Upper lobe of left lung (tissue), 6 donors: ENCODE results near the gene STOML3. TPM values are rescaled to one million over a fixed set of nuclear protein-coding genes. Genes with fewer than 3 reads are reported as not detected.

Experiments used
- ATAC-seq, 2 donors: fragments of 200-7000 bp; cut with Tn5 transposase; one replicate each; pipeline ENCODE4 v1.9.1; 2022; ENCODE audit warnings: mild to moderate bottlenecking in 2 of 2, moderate library complexity in 2 of 2; ENCODE audit not compliant: low FRiP score in 2 of 2
- DNase-seq, 2 donors: peaks; one replicate each; pipeline ENCODE4 v3.0.0-alpha.2; 2019 to 2020
- H3K27ac ChIP-seq, 4 donors: fragments of 200-600 bp; sonication (generic); one replicate each; pipeline ENCODE4 v1.5.1; 2016 to 2019
- H3K27me3 ChIP-seq, 4 donors: fragments of 200-600 bp; sonication (generic); one replicate each; pipeline ENCODE4 v1.5.1; 2017 to 2019
- H3K36me3 ChIP-seq, 4 donors: fragments of 200-600 bp; sonication (generic); one replicate each; pipeline ENCODE4 v1.5.1; 2016 to 2019
- H3K4me1 ChIP-seq, 4 donors: fragments of 200-600 bp; sonication (generic); one replicate each; pipeline ENCODE4 v1.5.1; 2018 to 2019
- H3K4me3 ChIP-seq, 4 donors: fragments of 200-600 bp; sonication (generic); one replicate each; pipeline ENCODE4 v1.5.1; 2017 to 2019; ENCODE audit warnings: mild to moderate bottlenecking in 2 of 4, moderate library complexity in 1 of 4
- H3K9me3 ChIP-seq, 4 donors: fragments of 200-600 bp; sonication (generic); one replicate each; pipeline ENCODE4 v1.5.1; 2018 to 2019
- CTCF ChIP-seq, 6 experiments: fragments of 450-650 bp in 4 of 6; fragments of 200-600 bp in 2 of 6; sonication (generic) in 2 of 6; IDR thresholded peaks; one replicate each; pipeline ENCODE4 v1.5.1; 2016 to 2019; ENCODE audit warnings: antibody characterized with exemption in 6 of 6
- EP300 ChIP-seq, 4 donors: sonication (generic); formaldehyde crosslinking; IDR thresholded peaks; one replicate each; pipeline ENCODE4 v1.5.1; 2017; ENCODE audit warnings: antibody characterized with exemption in 4 of 4, control low read depth in 2 of 4
- POLR2A ChIP-seq, 4 donors: fragments of 450-650 bp; IDR thresholded peaks; one replicate each; pipeline ENCODE4 v1.5.1; 2016 to 2017; ENCODE audit warnings: antibody characterized with exemption in 4 of 4, mild to moderate bottlenecking in 2 of 4
- POLR2AphosphoS5 ChIP-seq, 2 donors: sonication (generic); formaldehyde crosslinking; IDR thresholded peaks; one replicate each; pipeline ENCODE4 v1.5.1; 2017; ENCODE audit warnings: antibody characterized with exemption in 2 of 2
- WGBS, 2 donors: methylation state at CpG; one replicate each; pipeline ENCODE4 v1.1.5; 2017 to 2018; 5-methylcytosine and 5-hydroxymethylcytosine counted together
- total RNA-seq, 6 donors: library from RNA; depleted of rRNA in 4 of 6; stranded (reverse); fragments of >200 nt in 4 of 6; gene quantifications; one replicate each; pipeline versions ENCODE4 v1.1.0 to v1.2.1, GENCODE V29; 2016 to 2021
- donor health status: DM: no; HTN: no; CAD: no; lungs with moderate emphysema.
- donor health status: DM: no; HTN: yes; CAD: no; lungs with severe emphysema.

The STOML3 gene
- total RNA-seq, 6 donors from 2014 or later = 0.14 to 10.8 (median 1.6) TPM

- H3K4me3 ChIP-seq = no peak overlapping the region
- WGBS, 2 donors = 70 to 77% methylated on average over 3 of the region's 3 CpGs
- no peak for TF ChIP-seq POLR2AphosphoS5 (IDR thresholded peaks at IDR 0.05)
- no peak for TF ChIP-seq CTCF (IDR thresholded peaks at IDR 0.05)
- TF ChIP-seq POLR2A (IDR thresholded peaks at IDR 0.05) = no peak
- TF ChIP-seq EP300 (IDR thresholded peaks at IDR 0.05) = no peak
- ATAC-seq (no peak), DNase-seq (no peak)
- no peaks in the 10 kb centered on the region for H3K4me1 ChIP-seq
- no peaks in the 10 kb centered on the region for H3K27me3 ChIP-seq
- no peak overlapping the region for H3K27ac ChIP-seq
- H3K36me3 ChIP-seq = no peaks in the 10 kb centered on the region
- no peaks in the 10 kb centered on the region for H3K9me3 ChIP-seq
Measured at GRCh38 chr13:38998739-38999138, 8.1 kb upstream of the STOML3 start.

- Histone ChIP-seq H3K27me3 (no peaks in the 10 kb centered on the region), H3K4me1 (no peaks in the 10 kb centered on the region), H3K27ac (no peak overlapping the region), H3K9me3 (no peaks in the 10 kb centered on the region), H3K4me3 (no peak overlapping the region), H3K36me3 (no peaks in the 10 kb centered on the region)
- no peak for ATAC-seq
- WGBS, 2 donors = 51 to 61% methylated on average over 4 of the region's 4 CpGs
- no peak for DNase-seq
- TF ChIP-seq CTCF (IDR thresholded peaks at IDR 0.05) (no peak), EP300 (IDR thresholded peaks at IDR 0.05) (no peak), POLR2AphosphoS5 (IDR thresholded peaks at IDR 0.05) (no peak), POLR2A (IDR thresholded peaks at IDR 0.05) (no peak)
Measured at GRCh38 chr13:38993381-38993780, 2.8 kb upstream of the STOML3 start.

GRCh38 chr13:38981096-38981495 lies 9.5 kb downstream of the STOML3 start:
- no peaks in the 10 kb centered on the region for H3K4me1 ChIP-seq
- H3K36me3 ChIP-seq = no peaks in the 10 kb centered on the region
- H3K27me3 ChIP-seq = no peaks in the 10 kb centered on the region
- ATAC-seq = no peak
- TF ChIP-seq POLR2A (IDR thresholded peaks at IDR 0.05) (no peak), EP300 (IDR thresholded peaks at IDR 0.05) (no peak), CTCF (IDR thresholded peaks at IDR 0.05) (no peak), POLR2AphosphoS5 (IDR thresholded peaks at IDR 0.05) (no peak)
- H3K27ac ChIP-seq = no peak overlapping the region
- no peak overlapping the region for H3K4me3 ChIP-seq
- peaks cover 0 to 5% (median 2%) of the 10 kb centered on the region in 4 donors for H3K9me3 ChIP-seq
- no peak for DNase-seq
- 82% methylated on average over 2 of the region's 2 CpGs for WGBS, 2 donors

GRCh38 chr13:38980750-38981078 lies 9.9 kb downstream of the STOML3 start:
- no peaks in the 10 kb centered on the region for H3K36me3 ChIP-seq
- no peak for TF ChIP-seq CTCF (IDR thresholded peaks at IDR 0.05)
- no peak for TF ChIP-seq POLR2A (IDR thresholded peaks at IDR 0.05)
- TF ChIP-seq POLR2AphosphoS5 (IDR thresholded peaks at IDR 0.05) = no peak
- TF ChIP-seq EP300 (IDR thresholded peaks at IDR 0.05) = no peak
- 21 to 38% methylated on average over 2 of the region's 2 CpGs for WGBS, 2 donors
- no peak for DNase-seq
- ATAC-seq = no peak
- no peaks in the 10 kb centered on the region for H3K27me3 ChIP-seq
- H3K9me3 ChIP-seq = peaks cover 0 to 5% (median 2%) of the 10 kb centered on the region in 4 donors
- H3K4me1 ChIP-seq = no peaks in the 10 kb centered on the region
- H3K4me3 ChIP-seq = no peak overlapping the region
- H3K27ac ChIP-seq = no peak overlapping the region

- no peaks in the 10 kb centered on the region for H3K4me1 ChIP-seq
- H3K27me3 ChIP-seq = no peaks in the 10 kb centered on the region
- H3K36me3 ChIP-seq = no peaks in the 10 kb centered on the region
- H3K27ac ChIP-seq = no peak overlapping the region
- TF ChIP-seq POLR2AphosphoS5 (IDR thresholded peaks at IDR 0.05) = peak in 1 of 2 donors; percentile 46
- TF ChIP-seq POLR2A (IDR thresholded peaks at IDR 0.05) = no peak
- TF ChIP-seq EP300 (IDR thresholded peaks at IDR 0.05) = no peak
- no peak for DNase-seq
- no peak overlapping the region for H3K4me3 ChIP-seq
- WGBS, 2 donors = 58 to 66% methylated on average over 9 of the region's 9 CpGs
- peak in 1 of 2 donors; percentile 39 for ATAC-seq
- H3K9me3 ChIP-seq = peaks cover 0 to 5% (median 2%) of the 10 kb centered on the region in 4 donors
Measured at GRCh38 chr13:38979891-38980749, 10.5 kb downstream of the STOML3 start.
